ENCODE results near the gene DGKI.

Gene DGKI

DNA sequence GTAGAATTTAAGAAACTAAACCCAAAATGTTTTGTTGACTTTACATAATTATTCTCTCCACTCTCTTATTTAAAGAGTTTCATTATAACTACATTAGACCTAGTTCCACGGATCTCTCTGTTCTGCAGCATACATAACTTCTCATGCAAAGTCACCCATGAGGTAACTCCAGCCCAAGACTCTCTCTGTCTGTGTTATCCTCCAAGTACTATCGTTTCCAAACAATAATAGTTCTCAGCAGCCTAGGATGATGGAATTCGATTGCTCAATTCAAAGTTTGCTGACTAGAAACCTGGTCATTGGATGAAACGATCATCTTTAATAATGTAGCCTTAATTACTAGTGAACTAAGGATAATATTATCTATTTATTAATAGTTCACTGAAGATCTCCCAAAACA is 300.1 kb downstream of the DGKI start:
- H3F3A ChIP-seq (ENCODE audit: insufficient read depth) = no peaks in the 10 kb centered on the region
- H3K9ac ChIP-seq (ENCODE audit: low read length) = no peak overlapping the region

DNA sequence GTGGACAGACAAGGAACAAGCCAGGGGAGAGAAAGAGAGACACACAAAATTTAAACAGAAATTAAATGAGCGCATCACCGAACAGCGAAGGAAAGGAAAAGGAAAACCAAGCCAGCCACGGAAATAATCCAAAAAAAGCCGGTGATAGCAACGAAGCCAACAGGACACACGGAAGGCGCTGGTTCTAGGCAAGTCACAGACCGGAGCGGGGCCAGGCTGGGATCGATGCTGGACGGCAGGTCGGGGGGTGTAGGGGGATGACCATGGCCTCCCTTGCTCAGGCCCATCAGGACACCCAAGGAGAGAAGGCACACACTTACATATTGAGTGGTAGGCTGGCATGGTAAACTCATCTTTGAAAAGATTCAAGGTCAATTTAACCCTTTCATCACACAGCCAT is 300.8 kb downstream of the DGKI start:
- H4K20me1 ChIP-seq (ENCODE audit: low read depth, low read length) = no peaks in the 10 kb centered on the region
- H2AFZ ChIP-seq (ENCODE audit: low read depth, low read length, severe bottlenecking) = no peak overlapping the region
- H3K9me2 ChIP-seq (replicated peaks; ENCODE audit: insufficient read depth, low read length) = no peaks in the 10 kb centered on the region
- no peaks in the 10 kb centered on the region for H3K36me3 ChIP-seq (ENCODE audit: low read length)
- H3K9ac ChIP-seq (ENCODE audit: low read length) = no peak overlapping the region
- H3K4me3 ChIP-seq (ENCODE audit: insufficient read depth, low read length, poor library complexity, severe bottlenecking) = no peak overlapping the region
- no peak overlapping the region for H3K4me2 ChIP-seq (ENCODE audit: low read depth, low read length, poor library complexity, severe bottlenecking)
- no peaks in the 10 kb centered on the region for H3F3A ChIP-seq (ENCODE audit: insufficient read depth)
- no peak for TF ChIP-seq CTCF (IDR thresholded peaks at IDR 0.05; ENCODE audit: insufficient read depth, low read length, poor library complexity, severe bottlenecking)
- TF ChIP-seq EZH2phosphoT487 (conservative IDR thresholded peaks at IDR 0.05; ENCODE audit: low read length) = no peak
- no peaks in the 10 kb centered on the region for H3K79me2 ChIP-seq (ENCODE audit: insufficient read depth, low read length)
- H3K27me3 ChIP-seq (ENCODE audit: low read length) = no peaks in the 10 kb centered on the region
- H3K27ac ChIP-seq (ENCODE audit: low read depth, low read length) = no peak overlapping the region
- H3K9me3 ChIP-seq (ENCODE audit: insufficient read depth, low read length) = no peaks in the 10 kb centered on the region

More for the DNA sequence above, 300.1 kb downstream of the DGKI start:
- no peak overlapping the region for H3K4me2 ChIP-seq (ENCODE audit: low read depth, low read length, poor library complexity, severe bottlenecking)
- H3K36me3 ChIP-seq (ENCODE audit: low read length) = no peaks in the 10 kb centered on the region
- H4K20me1 ChIP-seq (ENCODE audit: low read depth, low read length) = no peaks in the 10 kb centered on the region
- H2AFZ ChIP-seq (ENCODE audit: low read depth, low read length, severe bottlenecking) = no peak overlapping the region
- no peaks in the 10 kb centered on the region for H3K27me3 ChIP-seq (ENCODE audit: low read length)
- H3K79me2 ChIP-seq (ENCODE audit: insufficient read depth, low read length) = no peaks in the 10 kb centered on the region
- no peak overlapping the region for H3K27ac ChIP-seq (ENCODE audit: low read depth, low read length)
- no peak overlapping the region for H3K4me3 ChIP-seq (ENCODE audit: insufficient read depth, low read length, poor library complexity, severe bottlenecking)
- TF ChIP-seq CTCF (IDR thresholded peaks at IDR 0.05; ENCODE audit: insufficient read depth, low read length, poor library complexity, severe bottlenecking) = no peak
- no peak for TF ChIP-seq EZH2phosphoT487 (conservative IDR thresholded peaks at IDR 0.05; ENCODE audit: low read length)
- H3K9me3 ChIP-seq (ENCODE audit: insufficient read depth, low read length) = no peaks in the 10 kb centered on the region
- H3K9me2 ChIP-seq (replicated peaks; ENCODE audit: insufficient read depth, low read length) = no peaks in the 10 kb centered on the region

DNA sequence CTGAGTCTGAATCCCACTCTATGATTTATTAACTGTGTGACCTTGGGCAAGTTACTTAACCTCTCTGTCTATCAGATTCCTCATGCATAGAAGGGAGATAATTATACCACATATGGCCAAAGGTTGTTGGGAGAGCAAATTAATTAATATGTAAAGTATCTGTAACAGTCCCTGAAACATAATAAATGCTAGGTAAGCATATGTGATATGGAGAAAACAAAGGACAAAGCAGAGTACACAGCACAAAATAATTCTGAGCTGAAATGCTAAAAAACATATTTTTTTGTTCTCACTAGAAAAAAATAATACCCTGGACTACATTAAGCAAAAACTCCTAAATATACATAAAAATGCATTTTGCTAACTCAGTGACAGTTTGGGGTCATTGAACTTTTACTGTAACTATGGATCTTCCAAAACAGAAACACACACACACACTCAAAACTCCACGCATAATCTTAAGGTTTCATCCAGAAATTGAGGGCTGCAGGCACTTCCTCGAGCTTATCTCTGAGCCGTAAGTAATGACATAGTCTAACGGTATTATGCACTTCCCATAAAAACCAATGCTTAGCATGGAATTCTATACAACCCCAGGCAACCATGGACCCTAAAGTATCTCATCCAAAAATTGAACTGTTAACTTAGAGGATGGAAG is 301.6 kb downstream of the DGKI start:
- Histone ChIP-seq H3F3A (ENCODE audit: insufficient read depth) (no peaks in the 10 kb centered on the region), H3K27ac (ENCODE audit: low read depth, low read length) (no peak overlapping the region)
- TF ChIP-seq CTCF (IDR thresholded peaks at IDR 0.05; ENCODE audit: insufficient read depth, low read length, poor library complexity, severe bottlenecking) = no peak
- no peak for TF ChIP-seq EZH2phosphoT487 (conservative IDR thresholded peaks at IDR 0.05; ENCODE audit: low read length)

More for the DNA sequence above, 301.6 kb downstream of the DGKI start:
- H2AFZ ChIP-seq (ENCODE audit: low read depth, low read length, severe bottlenecking) = no peak overlapping the region
- no peak overlapping the region for H3K4me2 ChIP-seq (ENCODE audit: low read depth, low read length, poor library complexity, severe bottlenecking)
- H3K9me3 ChIP-seq (ENCODE audit: insufficient read depth, low read length) = no peaks in the 10 kb centered on the region
- H3K79me2 ChIP-seq (ENCODE audit: insufficient read depth, low read length) = no peaks in the 10 kb centered on the region
- no peaks in the 10 kb centered on the region for H4K20me1 ChIP-seq (ENCODE audit: low read depth, low read length)
- no peak overlapping the region for H3K4me3 ChIP-seq (ENCODE audit: insufficient read depth, low read length, poor library complexity, severe bottlenecking)
- no peaks in the 10 kb centered on the region for H3K9me2 ChIP-seq (replicated peaks; ENCODE audit: insufficient read depth, low read length)
- H3K9ac ChIP-seq (ENCODE audit: low read length) = no peak overlapping the region
- H3K27me3 ChIP-seq (ENCODE audit: low read length) = no peaks in the 10 kb centered on the region
- no peaks in the 10 kb centered on the region for H3K36me3 ChIP-seq (ENCODE audit: low read length)
